Measurements from ENCODE around the gene MUC4. TPM values are rescaled to one million over a fixed set of nuclear protein-coding genes. Genes with fewer than 3 reads are reported as not detected.

The MUC4 gene
- total RNA-seq, 1 experiment from 2014 or later: not detected

DNA sequence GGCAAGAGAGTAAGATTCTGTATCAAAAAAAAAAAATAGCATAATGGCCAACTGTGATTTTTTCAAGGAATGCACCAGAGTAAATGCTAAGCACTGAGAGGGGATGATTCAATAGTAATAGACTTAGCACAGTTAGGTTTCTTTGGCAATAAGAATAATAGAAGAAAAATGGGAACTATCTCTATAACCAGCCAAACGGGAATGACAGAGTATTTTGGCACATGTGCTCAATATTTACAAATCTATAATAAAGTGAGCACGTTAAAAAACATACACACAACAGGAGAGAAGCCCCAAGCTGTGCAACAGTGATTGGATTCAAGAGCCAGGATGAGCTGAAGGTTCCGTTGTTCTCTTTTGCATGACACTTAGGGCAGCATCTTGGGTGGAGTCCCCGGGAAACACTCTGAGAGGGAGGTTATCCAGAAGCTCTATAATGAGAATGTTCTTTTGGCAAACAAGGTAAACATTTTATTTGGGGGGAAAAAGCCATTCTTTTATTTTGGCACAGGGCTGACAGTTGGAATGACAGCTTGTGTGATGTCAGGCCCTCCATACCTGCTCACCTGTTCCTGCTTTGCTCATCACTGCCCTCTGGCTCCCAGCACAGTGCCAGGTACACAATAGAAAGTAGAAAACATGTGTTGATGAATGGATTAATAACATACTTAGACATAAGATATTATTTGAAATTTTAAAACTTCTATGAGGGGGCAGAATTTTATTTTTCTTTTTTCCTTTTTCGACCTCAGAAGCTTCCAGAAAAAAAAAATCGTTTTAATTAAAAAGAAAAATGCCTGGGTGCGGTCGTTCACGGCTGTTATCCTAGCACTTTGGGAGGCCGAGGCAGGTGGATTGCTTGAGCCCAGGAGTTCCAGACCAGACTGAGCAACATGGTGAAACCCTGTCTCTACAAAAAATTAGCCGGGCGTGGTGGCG, 44.0 kb upstream of the MUC4 start:
- Histone ChIP-seq H3K36me3 (ENCODE audit: insufficient read depth, low read length, poor library complexity, severe bottlenecking) (no peaks in the 10 kb centered on the region), H3K27ac (ENCODE audit: low read depth, low read length, poor library complexity, severe bottlenecking) (no peak overlapping the region), H3K27me3 (replicated peaks; ENCODE audit: insufficient read depth, low read depth, low read length, poor library complexity) (no peaks in the 10 kb centered on the region), H3K4me1 (ENCODE audit: insufficient read depth, low read length, poor library complexity, severe bottlenecking) (no peaks in the 10 kb centered on the region), H3K4me3 (ENCODE audit: low read depth, low read length, poor library complexity, severe bottlenecking) (no peak overlapping the region), H3K9me3 (ENCODE audit: low read depth, low read length, poor library complexity, severe bottlenecking) (no peaks in the 10 kb centered on the region)
- no TSS peak for BruUV-seq (replicated peaks)
- TF ChIP-seq, protein P1, sequence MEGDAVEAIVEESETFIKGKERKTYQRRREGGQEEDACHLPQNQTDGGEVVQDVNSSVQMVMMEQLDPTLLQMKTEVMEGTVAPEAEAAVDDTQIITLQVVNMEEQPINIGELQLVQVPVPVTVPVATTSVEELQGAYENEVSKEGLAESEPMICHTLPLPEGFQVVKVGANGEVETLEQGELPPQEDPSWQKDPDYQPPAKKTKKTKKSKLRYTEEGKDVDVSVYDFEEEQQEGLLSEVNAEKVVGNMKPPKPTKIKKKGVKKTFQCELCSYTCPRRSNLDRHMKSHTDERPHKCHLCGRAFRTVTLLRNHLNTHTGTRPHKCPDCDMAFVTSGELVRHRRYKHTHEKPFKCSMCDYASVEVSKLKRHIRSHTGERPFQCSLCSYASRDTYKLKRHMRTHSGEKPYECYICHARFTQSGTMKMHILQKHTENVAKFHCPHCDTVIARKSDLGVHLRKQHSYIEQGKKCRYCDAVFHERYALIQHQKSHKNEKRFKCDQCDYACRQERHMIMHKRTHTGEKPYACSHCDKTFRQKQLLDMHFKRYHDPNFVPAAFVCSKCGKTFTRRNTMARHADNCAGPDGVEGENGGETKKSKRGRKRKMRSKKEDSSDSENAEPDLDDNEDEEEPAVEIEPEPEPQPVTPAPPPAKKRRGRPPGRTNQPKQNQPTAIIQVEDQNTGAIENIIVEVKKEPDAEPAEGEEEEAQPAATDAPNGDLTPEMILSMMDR (conservative IDR thresholded peaks at IDR 0.05; ENCODE audit: low read depth, low read length): no peak
- no peak for TF ChIP-seq EZH2 (IDR thresholded peaks at IDR 0.05; ENCODE audit: borderline replicate concordance, low read depth, low read length, poor library complexity, severe bottlenecking)
- ChIA-PET POLR2A (ENCODE audit: low non-redundant PET) (interaction anchor here (0.6 kb wide), 1 partner anchor 577 kb away, joined by 4 read pairs; no protein-coding TSS in a partner anchor), CTCF (no interaction called here)
- intact Hi-C loops (cut with micrococcal nuclease; ENCODE audit: unreplicated experiment): loop anchor here (10.0 kb wide), 1 partner anchor 211 kb away; no protein-coding TSS in a partner anchor
- DNase-seq (ENCODE audit: low spot score): no peak

DNA sequence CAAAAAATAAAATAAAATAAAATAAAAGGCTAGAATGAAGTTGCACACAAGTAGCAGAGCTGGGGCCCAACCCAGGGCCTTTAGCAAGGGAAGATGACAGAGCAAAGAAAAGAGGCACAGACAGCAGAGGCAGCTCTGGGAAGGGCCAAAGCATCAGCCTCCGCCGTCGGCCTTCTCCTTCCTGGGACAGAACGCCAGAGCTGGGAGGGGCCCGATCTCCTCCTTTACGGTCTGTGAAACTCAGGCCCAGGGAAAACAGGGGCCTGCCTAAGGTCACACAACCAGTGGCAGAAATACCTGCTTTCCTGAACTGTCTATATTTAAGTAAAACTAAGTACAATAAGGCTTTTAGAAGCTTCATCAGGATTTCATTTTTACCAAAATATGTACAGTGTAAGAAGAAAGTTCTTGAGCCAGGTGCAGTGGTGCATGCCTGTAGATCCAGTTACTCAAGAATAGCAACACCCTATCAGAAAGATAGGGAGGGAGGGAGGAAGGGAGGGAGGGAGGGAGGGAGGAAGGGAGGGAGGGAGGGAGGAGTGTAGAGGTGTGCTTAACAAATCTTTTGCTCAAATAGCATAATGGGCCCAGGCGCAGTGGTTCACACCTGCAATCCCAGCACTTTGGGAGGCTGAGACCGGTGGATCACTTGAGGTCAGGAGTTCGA, 43.0 kb upstream of the MUC4 start:
- H3K36me3 ChIP-seq (ENCODE audit: insufficient read depth, low read length, poor library complexity, severe bottlenecking): no peaks in the 10 kb centered on the region
- H3K4me1 ChIP-seq (ENCODE audit: insufficient read depth, low read length, poor library complexity, severe bottlenecking): no peaks in the 10 kb centered on the region
- no peaks in the 10 kb centered on the region for H3K9me3 ChIP-seq (ENCODE audit: low read depth, low read length, poor library complexity, severe bottlenecking)
- ChIA-PET POLR2A (ENCODE audit: low non-redundant PET) (interaction anchor here (0.6 kb wide), 1 partner anchor 576 kb away, joined by 4 read pairs; no protein-coding TSS in a partner anchor), CTCF (interaction anchor here (0.6 kb wide), 1 partner anchor 55 kb away, joined by 6 read pairs; no protein-coding TSS in a partner anchor)
- no peaks in the 10 kb centered on the region for H3K27me3 ChIP-seq (replicated peaks; ENCODE audit: insufficient read depth, low read depth, low read length, poor library complexity)
- no TSS peak for BruUV-seq (replicated peaks)
- DNase-seq (ENCODE audit: low spot score): no peak
- TF ChIP-seq EZH2 (IDR thresholded peaks at IDR 0.05; ENCODE audit: borderline replicate concordance, low read depth, low read length, poor library complexity, severe bottlenecking): no peak
- TF ChIP-seq, protein P1 (conservative IDR thresholded peaks at IDR 0.05; ENCODE audit: low read depth, low read length): no peak
- intact Hi-C loops (cut with micrococcal nuclease; ENCODE audit: unreplicated experiment): loop anchor here (5.0 to 10.0 kb wide), 2 partner anchors 210 to 297 kb away; no protein-coding TSS in a partner anchor
- no peak overlapping the region for H3K27ac ChIP-seq (ENCODE audit: low read depth, low read length, poor library complexity, severe bottlenecking)
- no peak overlapping the region for H3K4me3 ChIP-seq (ENCODE audit: low read depth, low read length, poor library complexity, severe bottlenecking)

DNA sequence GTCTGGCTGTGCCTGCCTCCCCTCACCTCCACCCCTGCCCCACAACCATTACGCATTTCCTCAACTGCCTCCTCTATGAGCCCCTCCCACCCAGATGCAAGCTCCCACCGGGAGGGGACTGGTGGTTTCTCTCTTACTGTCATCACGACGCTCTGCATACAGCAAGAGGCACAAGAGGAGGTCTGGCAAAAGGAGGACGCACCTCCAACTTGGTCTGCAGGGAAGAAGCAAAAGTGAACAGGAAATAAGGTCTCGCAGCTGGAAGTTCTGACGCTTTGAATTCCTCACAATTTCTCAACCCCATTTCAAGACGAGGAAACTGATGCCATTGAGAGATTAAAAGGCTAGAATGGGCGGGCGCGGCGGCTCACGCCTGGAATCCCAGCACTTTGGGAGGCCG, 42.3 kb upstream of the MUC4 start:
- intact Hi-C loops (cut with micrococcal nuclease; ENCODE audit: unreplicated experiment): loop anchor here (5.0 to 10.0 kb wide), 2 partner anchors 209 to 297 kb away; no protein-coding TSS in a partner anchor
- Histone ChIP-seq H3K27ac (ENCODE audit: low read depth, low read length, poor library complexity, severe bottlenecking) (no peak overlapping the region), H3K36me3 (ENCODE audit: insufficient read depth, low read length, poor library complexity, severe bottlenecking) (no peaks in the 10 kb centered on the region), H3K4me1 (ENCODE audit: insufficient read depth, low read length, poor library complexity, severe bottlenecking) (no peaks in the 10 kb centered on the region), H3K4me3 (ENCODE audit: low read depth, low read length, poor library complexity, severe bottlenecking) (no peak overlapping the region), H3K9me3 (ENCODE audit: low read depth, low read length, poor library complexity, severe bottlenecking) (no peaks in the 10 kb centered on the region), H3K27me3 (replicated peaks; ENCODE audit: insufficient read depth, low read depth, low read length, poor library complexity) (no peaks in the 10 kb centered on the region)
- no TSS peak for BruUV-seq (replicated peaks)
- ChIA-PET CTCF (no interaction called here), POLR2A (ENCODE audit: low non-redundant PET) (no interaction called here)
- TF ChIP-seq, protein P1 (conservative IDR thresholded peaks at IDR 0.05; ENCODE audit: low read depth, low read length): no peak
- no peak for TF ChIP-seq EZH2 (IDR thresholded peaks at IDR 0.05; ENCODE audit: borderline replicate concordance, low read depth, low read length, poor library complexity, severe bottlenecking)
- no peak for DNase-seq (ENCODE audit: low spot score)

Measured in A673 (cell line).